Measurements from ENCODE around the gene PRRC2B. TPM values are rescaled to one million over a fixed set of nuclear protein-coding genes. Genes with fewer than 3 reads are reported as not detected.

Gene PRRC2B
- total and polyA plus RNA-seq, 2 of the 13 experiments (the other 11 are each of a cell fraction or from before 2014, with no cell fraction given): 20.8 to 37.4 TPM

GRCh38 chr9:131529597-131530545, 136.0 kb downstream of the PRRC2B start (continued):
- TF ChIP-seq ATF5 (CRISPR knock-in tag; IDR thresholded peaks at IDR 0.05; ENCODE audit: low read depth) (no peak), CENPBD1 (CRISPR knock-in tag; IDR thresholded peaks at IDR 0.05; ENCODE audit: borderline replicate concordance, low read depth) (no peak), NRL (CRISPR knock-in tag; IDR thresholded peaks at IDR 0.05; ENCODE audit: borderline replicate concordance) (peak; percentile 67; the same call in 1 of the 2 replicates), ZSCAN25 (CRISPR knock-in tag; IDR thresholded peaks at IDR 0.05) (peak; percentile 97), PHF8 (CRISPR knock-in tag; IDR thresholded peaks at IDR 0.05) (no peak), MAX (IDR thresholded peaks at IDR 0.05) (peak; percentile 12; the same call in 1 of the 2 replicates), ZNF30 (CRISPR knock-in tag; IDR thresholded peaks at IDR 0.05) (peak; percentile 38; the same call in 1 of the 2 replicates), KDM4B (CRISPR knock-in tag; IDR thresholded peaks at IDR 0.05) (no peak), SALL1 (CRISPR knock-in tag; IDR thresholded peaks at IDR 0.05) (0 out of 2 replicates have a peak, but pooled peaks have one; percentile 9), ZNF577 (CRISPR knock-in tag; IDR thresholded peaks at IDR 0.05; ENCODE audit: borderline replicate concordance, low read depth) (no peak), ZNF616 (CRISPR knock-in tag; IDR thresholded peaks at IDR 0.05; ENCODE audit: low read depth) (no peak), ZBTB4 (CRISPR knock-in tag; IDR thresholded peaks at IDR 0.05; ENCODE audit: borderline replicate concordance) (no peak), POLR2A (IDR thresholded peaks at IDR 0.05; ENCODE audit: insufficient read depth in 1 of 2, low read depth in 2 of 2, low read length in 2 of 2) (0 out of 4 replicates have a peak, but pooled peaks of 1 of the 2 experiments have one; percentile 23), ZFX (CRISPR knock-in tag; IDR thresholded peaks at IDR 0.05; ENCODE audit: low read depth) (peak; percentile 75), SMAD3 (CRISPR knock-in tag; IDR thresholded peaks at IDR 0.05) (no peak), ZHX1 (CRISPR knock-in tag; IDR thresholded peaks at IDR 0.05; ENCODE audit: low read depth) (no peak), ZNF567 (CRISPR knock-in tag; IDR thresholded peaks at IDR 0.05; ENCODE audit: borderline replicate concordance) (no peak), BATF2 (CRISPR knock-in tag; IDR thresholded peaks at IDR 0.05) (no peak), HMGA1 (CRISPR knock-in tag; conservative IDR thresholded peaks at IDR 0.05) (no peak)
